Gastrocnemius medialis (tissue), 4 donors: Measurements from ENCODE around the gene AGPAT3.

Experiments used
- POLR2A ChIP-seq, 2 donors: fragments of 450-650 bp; IDR thresholded peaks; one replicate each; pipeline ENCODE4 v1.6.1; 2017; ENCODE audit warnings: antibody characterized with exemption in 2 of 2, mild to moderate bottlenecking in 2 of 2, moderate library complexity in 2 of 2
- TF ChIP-seq, protein P1 (sequence below), 5 experiments: fragments of 450-650 bp in 3 of 5; fragments of 200-600 bp in 2 of 5; sonication (generic) in 2 of 5; IDR thresholded peaks in 4 of 5; conservative IDR thresholded peaks in 1 of 5; 1 replicate in 4 of 5; 2 replicates in 1 of 5; pipeline ENCODE4 v1.5.1; 2016 to 2019; ENCODE audit warnings: antibody characterized with exemption in 5 of 5, mild to moderate bottlenecking in 3 of 5, moderate library complexity in 3 of 5

DNA sequence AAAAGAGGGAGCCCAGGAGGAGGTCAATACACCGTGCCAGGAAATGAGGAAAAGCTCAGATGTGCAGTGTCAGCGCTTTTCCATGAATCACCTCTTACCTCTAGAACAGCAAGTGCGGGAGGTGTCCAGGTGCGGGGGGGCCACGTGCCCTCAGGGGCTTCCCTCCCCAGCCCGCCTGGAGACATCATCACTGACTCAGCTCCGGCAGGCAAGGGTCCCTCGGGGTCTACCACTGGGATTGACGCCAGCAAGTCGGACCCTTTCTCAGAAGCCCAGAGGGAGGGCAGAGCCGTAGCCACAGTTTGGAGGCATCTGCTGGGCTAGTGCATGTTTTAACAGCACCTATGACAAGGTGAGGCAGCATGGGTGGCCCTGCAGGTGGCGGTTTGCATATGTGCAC is 79.7 kb downstream of the AGPAT3 start:
- TF ChIP-seq, protein P1, sequence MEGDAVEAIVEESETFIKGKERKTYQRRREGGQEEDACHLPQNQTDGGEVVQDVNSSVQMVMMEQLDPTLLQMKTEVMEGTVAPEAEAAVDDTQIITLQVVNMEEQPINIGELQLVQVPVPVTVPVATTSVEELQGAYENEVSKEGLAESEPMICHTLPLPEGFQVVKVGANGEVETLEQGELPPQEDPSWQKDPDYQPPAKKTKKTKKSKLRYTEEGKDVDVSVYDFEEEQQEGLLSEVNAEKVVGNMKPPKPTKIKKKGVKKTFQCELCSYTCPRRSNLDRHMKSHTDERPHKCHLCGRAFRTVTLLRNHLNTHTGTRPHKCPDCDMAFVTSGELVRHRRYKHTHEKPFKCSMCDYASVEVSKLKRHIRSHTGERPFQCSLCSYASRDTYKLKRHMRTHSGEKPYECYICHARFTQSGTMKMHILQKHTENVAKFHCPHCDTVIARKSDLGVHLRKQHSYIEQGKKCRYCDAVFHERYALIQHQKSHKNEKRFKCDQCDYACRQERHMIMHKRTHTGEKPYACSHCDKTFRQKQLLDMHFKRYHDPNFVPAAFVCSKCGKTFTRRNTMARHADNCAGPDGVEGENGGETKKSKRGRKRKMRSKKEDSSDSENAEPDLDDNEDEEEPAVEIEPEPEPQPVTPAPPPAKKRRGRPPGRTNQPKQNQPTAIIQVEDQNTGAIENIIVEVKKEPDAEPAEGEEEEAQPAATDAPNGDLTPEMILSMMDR (IDR thresholded peaks at IDR 0.05 in 4 of 5, conservative IDR thresholded peaks at IDR 0.05 in 1 of 5) = no peak
- TF ChIP-seq POLR2A (IDR thresholded peaks at IDR 0.05) = no peak
